Renal cortex interstitium (tissue), 11 donors: ENCODE data around the gene FGF14. TPM values are rescaled to one million over a fixed set of nuclear protein-coding genes. Genes with fewer than 3 reads are reported as not detected.

Source experiments
- DNase-seq, 11 donors: peaks; one replicate each; pipeline ENCODE4 v3.0.0-alpha.2; 2013; ENCODE audit warnings: low read depth in 9 of 11, low spot score in 4 of 11; ENCODE audit errors: extremely low read depth in 1 of 11
- polyA plus RNA-seq, 3 donors: library from polyadenylated mRNA; unstranded; fragments of 120-200 nt; gene quantifications; one replicate each; pipeline ENCODE4 v1.2.1, GENCODE V29; 2013; ENCODE audit not compliant: insufficient read length in 3 of 3

The FGF14 gene
- polyA plus RNA-seq, 3 donors, result 0.56 to 1.1 (median 0.86) TPM

GRCh38 chr13:102226591-102226990, 175.3 kb downstream of the FGF14 start:
- DNase-seq, result no peak

- no peak for DNase-seq
Observed at GRCh38 chr13:102225892-102226291, 176.0 kb downstream of the FGF14 start.

- DNase-seq, result no peak
Observed at GRCh38 chr13:102220681-102221228, 181.1 kb downstream of the FGF14 start.

- DNase-seq, result no peak
Observed at GRCh38 chr13:102214956-102215355, 186.9 kb downstream of the FGF14 start.

GRCh38 chr13:102212729-102213128, 189.1 kb downstream of the FGF14 start:
- DNase-seq, result no peak

- no peak for DNase-seq
Observed at GRCh38 chr13:102208347-102208746, 193.5 kb downstream of the FGF14 start.

- no peak for DNase-seq
Observed at GRCh38 chr13:102207680-102208342, 194.0 kb downstream of the FGF14 start.

DNA sequence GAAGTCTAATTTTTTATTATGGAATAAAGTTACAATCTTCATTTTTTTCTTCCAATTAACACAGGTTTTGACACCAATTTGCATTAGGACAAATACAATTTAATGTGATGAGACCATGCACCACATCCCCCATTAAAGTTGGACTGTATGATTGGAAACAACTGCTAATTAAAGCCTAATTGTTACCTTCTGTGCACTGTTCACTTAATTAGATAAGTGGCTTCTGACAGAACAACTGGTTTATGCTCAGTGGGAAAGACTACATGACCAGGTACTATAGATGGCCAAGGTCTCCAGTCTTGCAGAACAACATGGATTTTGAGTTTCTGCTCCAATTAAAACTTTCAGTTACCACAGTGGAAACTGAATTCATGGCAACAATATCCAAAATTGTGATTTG, 198.1 kb downstream of the FGF14 start:
- DNase-seq, result no peak

- no peak for DNase-seq
Observed at GRCh38 chr13:102198418-102199311, 203.2 kb downstream of the FGF14 start.

GRCh38 chr13:102197193-102197592, 204.7 kb downstream of the FGF14 start:
- no peak for DNase-seq

- no peak for DNase-seq
Observed at GRCh38 chr13:102195566-102196462, 206.0 kb downstream of the FGF14 start.

- no peak for DNase-seq
Observed at GRCh38 chr13:102192858-102193257, 209.0 kb downstream of the FGF14 start.

- DNase-seq, result no peak
Observed at GRCh38 chr13:102191951-102192502, 209.8 kb downstream of the FGF14 start.

- DNase-seq, result no peak
Observed at GRCh38 chr13:102190930-102191329, 210.9 kb downstream of the FGF14 start.

DNA sequence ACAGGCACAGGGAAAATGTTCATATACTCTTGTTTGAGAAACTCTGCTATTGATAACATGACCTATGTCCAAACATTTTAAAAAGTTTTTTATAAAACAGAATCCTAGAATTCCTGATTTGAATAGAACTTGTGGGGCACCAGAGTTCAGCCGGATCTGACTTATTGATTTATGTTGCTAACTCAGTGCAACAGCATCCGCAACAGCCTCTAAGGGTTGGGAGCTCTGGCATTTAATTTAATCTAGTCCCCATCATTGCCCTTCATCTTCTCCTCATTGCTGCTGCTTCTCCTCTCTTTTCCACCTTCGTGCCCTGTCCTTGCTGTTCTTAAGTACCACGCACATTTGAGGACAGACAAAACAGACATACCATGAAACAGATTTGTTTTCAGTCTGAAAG, 214.5 kb downstream of the FGF14 start:
- no peak for DNase-seq

DNA sequence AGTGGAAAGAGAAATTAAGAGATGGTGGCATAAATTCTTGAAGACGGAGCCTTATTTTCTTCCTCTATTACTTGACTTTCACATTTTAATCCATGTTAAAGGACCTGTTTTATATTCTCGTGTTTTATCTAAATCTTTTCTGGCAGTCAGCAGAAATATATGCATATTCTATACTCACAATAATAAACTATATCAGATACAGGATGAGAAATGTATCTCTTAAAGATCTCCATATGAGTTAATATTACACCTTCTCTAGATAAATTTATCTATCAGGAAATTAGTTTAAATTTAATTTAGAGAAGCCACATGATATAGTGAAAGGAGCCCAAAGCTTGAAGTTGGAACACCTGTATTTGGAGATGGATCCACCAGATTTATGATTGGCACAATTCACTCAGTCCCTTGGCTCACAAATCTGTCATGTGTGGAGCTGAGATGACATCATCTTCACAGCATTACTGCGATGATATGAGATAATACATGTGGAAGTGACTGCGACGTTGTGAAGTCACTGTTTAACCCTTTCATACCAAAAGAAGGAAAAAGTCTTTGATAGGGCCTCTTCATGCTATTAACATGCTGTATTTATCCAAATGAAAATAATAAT, 216.4 kb downstream of the FGF14 start:
- DNase-seq, result no peak

GRCh38 chr13:102183509-102184182, 218.2 kb downstream of the FGF14 start:
- DNase-seq, result no peak

GRCh38 chr13:102182170-102182569, 219.7 kb downstream of the FGF14 start:
- no peak for DNase-seq
